HG03175 (cell line): ENCODE results near the gene ADGRE3.
"Not testable (repeated sequence)": the region's sequence is repeated elsewhere in the genome, so short reads cannot be mapped to it uniquely, and the experiment has no call there.

ENCODE experiments used
- ATAC-seq: cut with Tn5 transposase; IDR thresholded peaks from one replicate; pipeline ENCODE4 v1.9.1; 2021; ENCODE audit warnings: mild to moderate bottlenecking, moderate library complexity; ENCODE audit not compliant: unreplicated experiment

ADGRE3 gene

DNA sequence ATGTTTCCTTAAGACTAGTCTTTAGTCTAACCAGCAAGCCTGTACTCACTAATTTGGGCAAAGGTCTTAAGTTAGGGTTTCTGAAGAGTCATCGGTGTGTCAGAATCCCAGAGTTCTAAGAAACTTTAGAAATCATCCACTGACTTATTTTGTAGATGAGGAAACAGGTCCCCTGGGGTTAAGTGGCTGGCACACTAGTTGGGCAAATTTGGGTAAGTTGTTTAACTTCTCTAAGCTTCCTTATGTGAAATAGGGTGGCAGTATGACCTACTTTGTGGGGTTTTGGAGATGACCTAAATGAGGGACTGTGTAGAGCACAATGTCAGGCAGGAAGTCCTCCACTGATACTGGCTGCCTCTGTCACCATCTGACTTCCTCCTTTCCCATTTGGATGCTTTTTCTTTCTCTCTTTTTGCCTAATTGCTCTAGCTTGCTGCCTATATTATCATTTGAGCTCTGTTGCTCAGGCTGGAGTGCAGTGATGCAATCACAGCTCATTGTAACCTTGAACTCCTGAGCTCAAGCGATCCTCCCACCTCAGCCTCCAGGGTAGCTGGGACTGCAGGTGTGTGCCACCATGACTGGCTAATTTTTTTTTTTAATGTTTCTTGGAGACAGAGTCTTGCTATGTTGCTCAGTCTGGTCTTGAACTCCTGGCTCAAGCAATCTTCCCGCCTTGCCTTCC is 2.3 kb downstream of the ADGRE3 start:
- ATAC-seq: no peak

DNA sequence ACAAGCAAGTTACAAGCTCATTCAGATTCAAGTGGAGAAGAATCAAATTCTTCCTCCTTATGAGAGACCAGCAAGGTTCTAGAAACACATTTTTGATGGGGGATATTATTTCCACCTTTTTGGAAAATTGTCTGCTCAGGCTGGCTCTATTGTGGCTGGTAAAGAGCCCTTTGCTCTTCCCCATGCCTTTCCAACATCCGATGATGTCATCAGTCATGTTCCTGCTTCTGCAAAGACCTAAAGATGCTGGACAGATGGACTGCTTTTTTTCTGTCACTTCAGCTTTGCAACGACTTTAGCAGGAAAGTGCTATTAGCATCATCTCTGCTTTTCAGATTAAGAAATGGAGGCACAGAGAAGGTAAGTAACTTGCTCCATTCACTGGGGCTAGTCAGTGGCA is 4.2 kb downstream of the ADGRE3 start:
- ATAC-seq: no peak

DNA sequence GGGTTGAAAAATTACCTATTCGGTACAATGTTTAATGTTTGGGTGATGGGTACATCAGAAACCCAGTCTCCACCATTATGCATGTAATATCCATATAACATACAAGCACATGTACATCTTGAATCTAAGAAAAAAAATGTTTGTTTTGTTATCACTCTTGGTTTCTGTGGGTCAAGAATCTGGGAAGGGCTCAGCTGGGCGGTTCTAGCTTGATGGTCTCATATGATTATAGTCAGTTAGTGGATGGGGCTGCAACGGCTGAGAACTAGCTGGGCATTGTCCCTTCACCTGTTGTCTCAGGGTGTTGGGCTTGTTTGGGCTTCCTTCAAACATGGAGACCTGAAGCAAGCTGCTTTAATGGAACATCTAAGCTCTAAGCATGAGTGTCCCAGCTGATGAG is 4.7 kb downstream of the ADGRE3 start:
- no peak for ATAC-seq

DNA sequence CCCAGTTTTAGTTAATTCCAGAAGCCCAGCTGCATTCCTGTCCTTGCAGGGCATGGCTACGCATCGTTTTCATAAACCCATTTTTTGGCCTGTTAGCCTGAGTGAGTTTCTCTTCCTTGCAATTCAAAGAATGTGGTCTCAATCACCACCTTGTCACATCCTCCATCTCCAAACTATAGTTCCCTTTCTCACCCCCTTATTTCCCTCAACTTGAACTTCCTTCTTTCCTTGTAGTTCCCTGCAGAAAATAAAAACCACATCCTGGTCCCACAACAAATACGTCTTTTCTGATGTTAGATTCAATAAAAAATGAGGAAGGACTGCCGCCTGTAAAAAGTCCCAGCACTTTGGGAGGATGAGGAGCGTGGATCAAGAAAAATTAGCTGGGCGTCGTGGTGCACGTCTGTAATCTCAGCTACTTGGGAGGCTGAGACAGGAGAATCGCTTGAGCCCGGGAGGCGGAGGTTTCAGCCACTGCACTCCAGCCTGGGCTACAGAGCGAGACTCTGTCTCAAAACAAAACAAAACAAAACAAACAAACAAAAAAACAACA is 13.2 kb downstream of the ADGRE3 start:
- no peak for ATAC-seq

DNA sequence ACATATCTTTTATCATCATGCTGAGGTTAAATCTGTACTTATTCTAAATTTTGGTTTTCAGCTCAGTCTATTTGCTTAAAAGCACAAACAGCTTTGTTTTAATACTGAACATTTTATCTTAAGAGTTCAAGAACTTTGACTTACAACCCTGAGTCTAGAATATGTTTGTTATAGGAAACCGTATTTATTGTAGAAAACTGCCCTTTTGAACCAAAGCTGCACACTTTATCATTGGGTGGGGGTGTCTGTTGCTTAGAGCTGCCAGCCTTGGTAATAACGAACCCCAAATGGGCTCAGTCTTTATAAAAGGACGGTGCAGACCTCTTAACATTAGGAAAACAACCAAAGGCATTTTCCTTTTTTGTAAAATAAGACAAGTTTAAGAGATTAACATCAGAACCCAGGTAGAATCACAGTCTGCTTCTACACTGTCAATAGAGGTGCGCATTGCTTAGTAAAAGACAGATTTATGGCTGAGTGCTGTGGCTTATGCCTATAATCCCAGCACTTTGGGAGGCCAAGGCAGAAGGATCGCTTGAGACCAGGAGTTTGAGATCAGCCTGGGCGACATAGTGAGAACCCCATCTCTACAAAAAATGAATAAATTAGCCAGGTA is 14.7 kb downstream of the ADGRE3 start:
- no peak for ATAC-seq

DNA sequence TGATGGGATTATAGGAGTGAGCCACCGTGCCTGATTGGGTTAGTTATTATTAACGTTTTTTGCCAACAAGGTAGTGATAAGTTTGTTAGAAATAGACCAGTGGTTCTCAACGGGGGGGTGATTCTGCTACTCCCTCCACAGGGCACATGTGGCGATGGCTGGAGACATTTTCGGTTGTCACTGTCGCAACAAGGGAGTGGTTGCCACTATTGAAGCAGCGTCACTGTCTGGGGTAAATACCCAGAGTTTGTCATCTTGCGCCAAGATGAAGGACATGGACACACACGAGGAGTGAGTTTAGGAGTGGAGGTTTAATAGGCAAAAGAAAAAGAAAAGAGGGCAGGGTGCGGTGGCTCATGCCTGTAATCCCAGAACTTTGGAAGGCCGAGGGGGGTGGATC is 18.9 kb downstream of the ADGRE3 start:
- ATAC-seq: no peak

DNA sequence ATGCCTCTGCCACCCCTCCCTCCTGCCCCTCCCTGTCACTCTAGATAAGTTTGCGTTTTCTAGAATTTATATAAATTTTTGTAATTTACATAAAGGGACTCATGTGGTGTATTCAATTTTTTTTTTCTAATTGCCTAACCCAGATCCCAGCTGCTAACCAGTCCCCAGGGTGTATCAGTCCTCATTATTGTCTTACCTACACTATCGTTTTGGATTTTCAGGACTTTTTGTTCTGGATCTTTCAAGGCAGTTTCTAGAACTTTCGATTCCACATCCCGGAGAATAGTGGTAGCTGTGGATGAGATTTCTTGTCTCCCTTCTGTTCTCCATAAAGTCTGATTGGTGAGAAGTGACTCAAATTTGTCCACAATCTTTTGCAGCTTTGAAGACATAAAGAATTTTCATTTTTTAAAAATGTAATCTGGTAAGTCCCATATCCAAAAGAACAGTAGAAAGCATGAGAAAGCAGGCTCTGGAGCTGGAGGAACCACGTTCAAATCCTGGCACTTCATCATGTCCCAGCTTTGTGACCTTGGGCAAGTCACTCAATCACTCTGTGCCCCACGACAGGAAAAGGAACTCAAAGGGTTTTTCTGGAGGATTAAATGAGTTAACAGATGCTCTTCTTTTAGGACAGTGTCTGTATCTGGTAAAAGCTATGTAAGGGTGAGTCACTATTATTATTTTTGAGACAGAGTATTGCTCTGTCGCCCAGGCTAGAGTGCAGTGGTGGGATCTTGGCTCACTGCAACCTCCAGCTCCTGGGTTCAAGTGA is 19.7 kb downstream of the ADGRE3 start:
- ATAC-seq: no peak

DNA sequence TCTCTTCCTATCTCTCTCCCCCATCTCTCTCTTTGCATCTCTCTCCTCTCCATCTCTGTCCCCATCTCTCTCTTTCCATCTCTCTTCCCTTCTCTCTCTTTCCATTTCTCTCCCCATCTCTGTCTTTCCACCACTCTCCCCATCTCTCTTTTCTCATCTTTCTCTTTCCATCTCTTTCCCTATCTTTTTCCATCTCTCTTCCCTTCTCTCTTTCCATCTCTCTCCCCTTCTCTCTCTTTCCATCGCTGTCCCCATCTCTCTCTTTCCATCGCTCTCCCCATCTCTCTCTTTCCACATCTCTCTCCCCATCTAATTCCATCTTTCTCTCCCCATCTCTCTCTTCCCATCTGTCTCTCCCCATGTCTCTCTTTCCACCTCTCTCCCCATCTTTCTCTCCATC is 24.5 kb downstream of the ADGRE3 start:
- ATAC-seq: no peak

DNA sequence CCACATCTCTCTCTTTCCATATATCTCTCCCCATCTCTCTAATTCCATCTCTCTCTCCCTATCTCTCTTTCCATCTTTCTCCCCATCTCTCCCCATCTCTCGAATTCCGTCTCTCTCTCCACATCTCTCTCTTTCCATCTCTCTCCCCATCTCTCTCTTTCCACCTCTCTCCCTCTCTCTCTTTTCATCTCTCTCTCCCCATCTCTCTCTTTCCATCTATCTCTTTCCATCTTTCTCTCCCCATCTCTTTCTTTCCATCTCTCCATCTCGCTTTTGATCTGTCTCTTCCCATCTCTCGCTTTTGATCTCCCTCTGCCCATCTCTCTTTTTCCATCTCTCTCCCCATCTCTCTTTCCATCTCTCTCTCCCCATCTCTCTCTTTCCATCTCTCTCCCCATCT is 25.6 kb downstream of the ADGRE3 start:
- ATAC-seq: no peak

DNA sequence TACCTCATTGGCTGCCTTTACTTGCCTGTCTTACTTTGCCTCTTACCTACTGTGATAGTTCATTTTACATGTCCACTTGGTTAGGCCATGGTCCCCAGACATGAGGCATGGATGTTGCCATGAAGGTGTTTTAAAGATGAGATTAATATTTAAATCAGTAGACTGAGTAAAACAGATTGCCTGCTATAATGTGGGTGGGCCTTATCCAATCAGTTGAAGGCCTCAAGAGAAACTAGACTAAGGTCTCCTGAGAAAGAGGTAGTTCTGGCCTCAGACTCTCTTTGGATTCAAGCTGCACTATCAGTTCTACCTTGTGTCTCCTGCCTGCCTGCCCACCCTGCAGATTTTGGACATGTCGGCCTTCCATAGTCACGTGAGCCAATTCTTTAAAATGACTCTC is 26.1 kb downstream of the ADGRE3 start:
- no peak for ATAC-seq

DNA sequence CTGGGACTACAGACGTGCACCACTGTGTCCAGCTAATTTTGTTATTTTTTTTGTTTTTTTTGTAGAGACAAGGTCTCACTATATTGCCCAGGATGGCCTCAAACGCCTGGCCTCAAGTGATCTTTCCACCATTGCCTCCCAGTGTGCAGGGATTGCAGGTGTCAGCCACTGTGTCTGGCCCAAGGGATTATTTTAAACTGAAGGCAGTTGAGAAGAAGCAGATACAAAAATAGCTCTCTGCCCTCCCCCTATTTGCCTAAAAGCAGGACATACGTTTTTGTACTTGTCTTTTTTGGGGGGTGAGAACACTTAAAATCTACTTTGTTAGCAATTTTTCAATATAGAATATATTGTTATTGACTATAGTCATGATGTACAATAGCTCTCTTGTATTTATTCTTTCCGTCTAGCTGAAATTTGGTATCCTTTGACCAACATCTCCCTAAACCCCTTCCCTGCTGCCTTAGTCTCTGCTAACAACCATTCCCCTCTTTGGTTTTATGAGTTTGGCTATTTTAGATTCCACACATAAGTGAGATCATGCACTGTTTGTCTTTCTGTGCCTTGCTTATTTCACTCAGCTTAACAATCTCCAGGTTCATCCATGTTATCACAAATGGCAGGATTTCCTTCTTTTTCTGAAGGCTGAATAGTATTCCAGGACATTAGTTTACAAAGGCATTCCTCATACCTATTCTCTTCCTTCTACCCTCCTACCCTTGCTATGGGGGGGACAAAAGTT is 34.9 kb downstream of the ADGRE3 start:
- no peak for ATAC-seq

DNA sequence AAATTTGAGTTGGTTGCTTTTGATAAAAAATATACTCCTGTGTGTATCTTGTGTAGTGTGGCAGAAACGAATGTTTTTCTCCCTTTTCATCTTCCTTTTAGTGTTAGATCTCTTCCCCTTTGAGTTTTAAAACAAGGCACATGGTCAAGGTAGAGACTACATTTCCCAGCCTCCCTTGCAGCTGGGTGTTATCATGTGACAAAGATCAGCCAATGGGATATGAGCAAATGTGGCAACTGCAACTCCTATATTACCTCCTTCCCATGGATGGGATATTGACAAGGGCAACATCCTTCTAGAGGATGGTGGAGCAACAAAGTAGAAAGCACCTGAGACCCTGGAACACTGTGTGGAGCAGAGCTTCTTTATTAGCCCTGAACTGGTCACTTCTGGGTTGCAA is 42.4 kb downstream of the ADGRE3 start:
- no peak for ATAC-seq

DNA sequence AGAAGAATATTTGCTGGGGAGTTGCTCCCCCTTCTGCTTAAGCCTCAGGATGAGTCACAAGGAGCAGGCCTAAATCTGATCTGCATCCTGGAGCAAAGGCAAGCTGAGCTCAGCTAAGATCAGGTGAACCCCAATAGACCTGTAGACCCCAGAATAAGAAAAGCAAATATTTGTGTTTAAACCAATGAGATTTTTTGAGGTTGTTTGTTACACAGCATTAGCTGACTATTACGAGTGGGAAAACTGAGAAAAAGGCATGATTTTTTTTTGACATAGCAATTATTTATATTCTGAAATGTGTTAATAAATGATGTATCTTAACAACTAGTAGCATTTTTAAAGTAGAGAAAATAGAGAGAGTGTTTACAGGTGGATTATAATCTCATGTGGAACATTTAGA is 45.1 kb downstream of the ADGRE3 start:
- no peak for ATAC-seq

DNA sequence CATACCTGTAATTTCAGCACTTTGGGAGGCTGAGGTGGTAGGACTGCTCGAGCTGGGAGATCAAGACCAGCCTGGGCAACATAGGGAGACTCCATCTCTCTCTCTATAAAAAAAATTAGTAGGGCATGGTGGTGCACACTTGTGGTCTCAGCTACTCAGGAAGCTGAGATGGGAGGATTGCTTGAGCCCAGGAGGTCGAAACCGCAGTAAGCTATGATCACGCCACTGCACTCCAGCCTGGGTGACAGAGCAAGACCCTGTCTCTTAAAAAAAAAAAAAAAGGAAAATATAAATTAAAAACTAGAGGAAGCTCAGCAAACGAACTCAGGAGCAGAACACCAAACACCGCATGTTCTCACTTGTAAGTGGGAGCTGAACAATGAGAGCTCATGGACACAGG is 50.2 kb downstream of the ADGRE3 start:
- not testable (repeated sequence) for ATAC-seq

DNA sequence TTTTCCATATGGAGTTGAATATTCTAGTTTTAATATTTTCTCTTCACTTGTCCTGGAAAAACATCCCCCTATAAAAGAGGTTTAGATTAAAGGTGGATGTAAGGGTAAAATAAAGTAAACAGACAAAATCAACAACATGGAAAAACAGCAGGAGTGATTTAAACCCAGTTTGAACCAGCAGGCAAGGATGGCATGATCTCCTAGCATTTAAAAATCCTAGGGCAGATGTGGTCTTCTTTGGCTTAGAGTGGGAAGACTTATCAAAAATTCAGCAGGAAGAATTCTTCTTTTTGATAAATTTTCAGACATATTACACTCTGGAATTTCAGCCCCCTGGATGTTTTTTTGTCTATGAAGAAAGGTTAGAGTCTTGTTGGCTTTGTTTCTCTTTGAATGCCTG is 55.2 kb downstream of the ADGRE3 start:
- ATAC-seq: no peak

DNA sequence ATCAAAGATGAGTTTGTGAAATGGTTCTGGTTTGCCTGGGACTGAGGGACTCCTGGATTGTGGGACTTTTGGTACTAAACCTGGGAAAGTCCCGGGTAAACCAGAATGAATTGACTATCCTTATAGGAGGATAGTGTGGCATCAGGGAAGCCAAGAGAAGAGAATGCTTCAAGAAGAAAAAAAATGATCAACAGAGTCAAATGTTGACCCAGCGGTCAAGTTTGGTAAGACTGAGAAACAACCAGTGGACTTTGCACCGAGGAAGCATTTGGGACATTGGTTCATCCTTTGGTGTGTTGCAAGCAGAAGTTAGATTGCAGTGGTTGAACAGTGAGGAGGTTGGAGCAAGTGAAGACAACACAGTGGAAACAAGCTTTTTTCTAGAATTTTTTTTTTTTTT is 58.2 kb downstream of the ADGRE3 start:
- no peak for ATAC-seq

DNA sequence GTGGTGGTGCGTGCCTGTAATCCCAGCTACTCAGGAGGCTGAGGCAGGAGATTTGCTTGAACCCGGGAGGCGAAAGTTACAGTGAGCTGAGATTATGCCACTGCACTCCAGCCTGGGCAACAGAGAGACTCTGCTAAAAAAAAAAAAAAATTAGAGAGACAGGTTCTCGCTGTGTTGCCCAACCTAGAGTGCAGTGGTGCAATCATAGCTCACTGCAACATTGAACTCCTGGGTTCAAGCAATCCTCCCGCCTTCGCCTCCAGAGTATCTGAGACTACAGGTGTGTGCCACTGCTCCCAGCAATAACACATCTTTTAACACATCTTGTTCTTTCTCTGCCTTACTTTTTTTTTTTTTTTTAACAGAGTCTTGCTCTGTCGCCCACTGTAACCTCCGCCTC is 59.0 kb downstream of the ADGRE3 start:
- ATAC-seq: no peak

DNA sequence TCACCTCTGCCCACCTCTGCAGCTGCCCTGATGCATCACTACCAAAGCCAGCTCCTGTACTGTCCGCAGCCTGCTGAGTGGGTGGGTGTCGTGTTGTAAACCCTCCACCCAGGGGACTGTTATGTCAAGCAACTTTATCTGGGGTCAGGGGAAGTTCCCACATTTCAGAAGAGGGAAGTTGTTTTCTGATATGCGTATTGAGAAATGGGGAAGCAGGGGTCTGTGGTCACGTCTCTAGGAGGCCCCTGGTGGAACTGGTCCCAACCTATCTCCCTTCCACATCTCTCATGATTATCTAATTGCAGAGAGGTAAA is 60.6 kb downstream of the ADGRE3 start:
- ATAC-seq: no peak

DNA sequence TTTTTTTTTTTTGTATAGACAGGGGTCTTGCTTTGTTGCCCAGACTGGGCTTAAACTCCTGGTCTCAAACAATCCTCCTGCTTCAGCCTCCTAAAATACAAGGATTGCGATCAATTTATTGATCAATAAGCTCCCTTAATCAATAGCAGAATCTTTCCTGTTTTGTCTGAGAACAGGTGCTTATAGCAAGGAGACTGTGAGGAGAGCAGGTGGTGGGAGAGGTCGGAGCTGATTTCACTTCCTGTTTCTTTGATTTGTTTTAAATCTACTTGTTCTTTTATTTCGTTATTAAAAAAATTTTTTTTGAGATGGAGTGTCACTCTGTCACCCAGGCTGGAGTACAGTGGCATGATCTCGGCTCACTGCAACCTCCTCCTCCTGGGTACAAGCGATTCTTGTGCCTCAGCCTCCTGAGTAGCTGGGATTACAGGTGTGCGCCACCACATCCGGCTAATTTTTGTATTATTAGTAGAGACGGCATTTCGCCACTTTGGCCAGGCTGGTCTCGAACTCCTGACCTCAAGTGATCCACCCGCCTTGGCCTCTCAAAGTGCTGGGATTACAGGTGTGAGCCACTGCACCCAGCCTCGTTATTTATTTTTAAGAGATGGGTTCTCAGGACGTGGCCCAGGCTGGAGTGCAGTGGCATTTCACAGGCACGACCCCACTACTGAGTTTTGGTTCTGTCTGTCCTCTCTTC is 61.1 kb downstream of the ADGRE3 start:
- ATAC-seq: not testable (repeated sequence)

DNA sequence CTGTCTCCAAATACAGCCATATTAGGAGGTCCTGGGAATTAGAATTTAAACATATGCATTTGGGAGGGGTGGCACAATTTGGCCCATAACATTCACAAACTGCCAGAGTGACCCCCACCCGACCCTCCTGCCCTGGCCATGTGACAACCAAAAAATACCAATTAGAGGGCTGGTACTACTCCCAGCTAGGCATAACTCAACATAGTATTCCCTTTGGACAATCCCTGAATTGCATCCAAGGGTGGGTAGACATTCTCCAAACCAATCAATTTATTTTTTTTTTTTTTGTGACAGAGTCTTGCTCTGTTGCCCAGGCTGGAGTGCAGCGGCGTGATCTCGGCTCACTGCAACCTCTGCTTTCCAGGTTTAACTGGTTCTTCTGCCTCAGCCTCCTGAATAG is 62.0 kb downstream of the ADGRE3 start:
- no peak for ATAC-seq

DNA sequence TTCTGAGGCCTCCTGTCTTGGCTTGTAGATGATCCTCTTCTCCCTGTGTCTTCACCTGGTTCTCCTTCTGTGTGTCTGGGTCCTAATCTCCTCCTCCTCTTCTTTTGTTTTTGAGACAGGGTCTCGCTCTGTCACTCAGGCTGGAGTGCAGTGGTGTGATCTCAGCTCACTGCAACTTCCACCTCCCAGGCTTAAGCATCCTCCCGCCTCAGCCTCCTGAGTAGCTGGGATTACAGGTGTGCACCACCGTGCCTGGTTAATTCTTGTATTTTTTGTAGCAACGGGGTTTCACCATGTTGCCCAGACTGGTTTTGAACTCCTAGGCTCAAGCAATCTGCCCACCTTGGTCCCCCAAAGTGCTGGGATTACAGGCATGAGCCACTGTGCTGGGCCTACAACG is 62.4 kb downstream of the ADGRE3 start:
- ATAC-seq: not testable (repeated sequence)
